HEK293 (cell line): Measurements from ENCODE around the gene ACTN3.
A peak's percentile ranks its signal among the peaks of the same experiment; 100 is the strongest.

Experiments
- HOXC10 ChIP-seq: sonication (generic); formaldehyde crosslinking; IDR thresholded peaks from 2 replicates; pipeline ENCODE4 v1.8.1; 2023; ENCODE audit warnings: mild to moderate bottlenecking, missing genetic modification reagents
- KLF1 ChIP-seq: fragments of 450-650 bp; formaldehyde crosslinking; IDR thresholded peaks from 2 replicates; pipeline ENCODE4 v1.5.1; 2016; ENCODE audit warnings: missing biosample characterization, missing genetic modification characterization
- KLF16 ChIP-seq: fragments of 450-650 bp; formaldehyde crosslinking; IDR thresholded peaks from 2 replicates; pipeline ENCODE4 v1.5.1; 2017; ENCODE audit warnings: missing biosample characterization, missing genetic modification characterization
- YY2 ChIP-seq: fragments of 450-650 bp; formaldehyde crosslinking; IDR thresholded peaks from 2 replicates; pipeline ENCODE4 v1.5.1; 2016; ENCODE audit warnings: missing biosample characterization, missing genetic modification characterization
- ZFP69B ChIP-seq: fragments of 450-650 bp; formaldehyde crosslinking; IDR thresholded peaks from 2 replicates; pipeline ENCODE4 v1.5.1; 2016; ENCODE audit warnings: missing biosample characterization, missing genetic modification characterization
- ZNF112 ChIP-seq: fragments of 450-650 bp; formaldehyde crosslinking; IDR thresholded peaks from 2 replicates; pipeline ENCODE4 v1.5.0; 2017; ENCODE audit warnings: missing biosample characterization, missing genetic modification characterization
- ZNF221 ChIP-seq: fragments of 450-650 bp; formaldehyde crosslinking; IDR thresholded peaks from 2 replicates; pipeline ENCODE4 v1.5.1; 2017; ENCODE audit warnings: missing biosample characterization, missing genetic modification characterization, borderline replicate concordance
- ZNF23 ChIP-seq: fragments of 450-650 bp; formaldehyde crosslinking; IDR thresholded peaks from 2 replicates; pipeline ENCODE4 v1.5.1; 2016; ENCODE audit warnings: missing biosample characterization, missing genetic modification characterization, borderline replicate concordance
- ZNF341 ChIP-seq: fragments of 450-650 bp; formaldehyde crosslinking; IDR thresholded peaks from 2 replicates; pipeline ENCODE4; 2016; ENCODE audit warnings: low read depth, missing biosample characterization, missing genetic modification characterization
- ZNF350 ChIP-seq: fragments of 450-650 bp; formaldehyde crosslinking; IDR thresholded peaks from 2 replicates; pipeline ENCODE4 v1.5.0; 2017; ENCODE audit warnings: missing biosample characterization, mild to moderate bottlenecking, missing genetic modification characterization
- ZNF354C ChIP-seq: fragments of 450-650 bp; formaldehyde crosslinking; IDR thresholded peaks from 2 replicates; pipeline ENCODE4 v1.5.1; 2016; ENCODE audit warnings: missing biosample characterization, missing genetic modification characterization, low read depth, borderline replicate concordance
- ZNF423 ChIP-seq: fragments of 450-650 bp; formaldehyde crosslinking; IDR thresholded peaks from 2 replicates; pipeline ENCODE4 v1.5.1; 2016; ENCODE audit warnings: missing biosample characterization, missing genetic modification characterization
- ZNF558 ChIP-seq: fragments of 450-650 bp; formaldehyde crosslinking; IDR thresholded peaks from 2 replicates; pipeline ENCODE4 v1.5.1; 2016; ENCODE audit warnings: missing biosample characterization, missing genetic modification characterization
- ZNF664 ChIP-seq: fragments of 450-650 bp; formaldehyde crosslinking; IDR thresholded peaks from 2 replicates; pipeline ENCODE4 v1.5.1; 2016; ENCODE audit warnings: missing biosample characterization, missing genetic modification characterization
- ZNF701 ChIP-seq: fragments of 450-650 bp; formaldehyde crosslinking; IDR thresholded peaks from 2 replicates; pipeline ENCODE4 v1.5.1; 2016; ENCODE audit warnings: missing biosample characterization, missing genetic modification characterization
- ZNF785 ChIP-seq: fragments of 450-650 bp; formaldehyde crosslinking; IDR thresholded peaks from 2 replicates; pipeline ENCODE4 v1.5.1; 2016; ENCODE audit warnings: missing biosample characterization, missing genetic modification characterization
- ZSCAN16 ChIP-seq: fragments of 450-650 bp; formaldehyde crosslinking; IDR thresholded peaks from 2 replicates; pipeline ENCODE4 v1.5.1; 2016; ENCODE audit warnings: missing biosample characterization, missing genetic modification characterization
- ZSCAN23 ChIP-seq: fragments of 450-650 bp; formaldehyde crosslinking; IDR thresholded peaks from 2 replicates; pipeline ENCODE4 v1.5.1; 2016; ENCODE audit warnings: missing biosample characterization, missing genetic modification characterization
- TF ChIP-seq, protein P1 (sequence below): fragments of 450-650 bp; formaldehyde crosslinking; IDR thresholded peaks from 2 replicates; pipeline ENCODE4 v1.5.1; 2016; ENCODE audit warnings: missing biosample characterization, missing genetic modification characterization, low read depth
- TF ChIP-seq, protein P2 (sequence below): fragments of 450-650 bp; formaldehyde crosslinking; IDR thresholded peaks from 2 replicates; pipeline ENCODE4 v1.5.1; 2016; ENCODE audit warnings: missing biosample characterization, missing genetic modification characterization, borderline replicate concordance
- TF ChIP-seq, protein P3 (sequence below): fragments of 450-650 bp; formaldehyde crosslinking; IDR thresholded peaks from 2 replicates; pipeline ENCODE4 v1.5.1; 2016; ENCODE audit warnings: missing biosample characterization, missing genetic modification characterization
- TF ChIP-seq, protein P4 (sequence below): fragments of 450-650 bp; formaldehyde crosslinking; IDR thresholded peaks from 2 replicates; pipeline ENCODE4 v1.5.1; 2016; ENCODE audit warnings: missing biosample characterization, missing genetic modification characterization
- TF ChIP-seq, protein P5 (sequence below): fragments of 450-650 bp; formaldehyde crosslinking; IDR thresholded peaks from 2 replicates; pipeline ENCODE4 v1.5.1; 2016; ENCODE audit warnings: missing biosample characterization, missing genetic modification characterization
- TF ChIP-seq, protein P6 (sequence below): fragments of 450-650 bp; formaldehyde crosslinking; IDR thresholded peaks from 2 replicates; pipeline ENCODE4 v1.5.1; 2016; ENCODE audit warnings: missing biosample characterization, missing genetic modification characterization
- TF ChIP-seq, protein P7 (sequence below): IDR thresholded peaks from 2 replicates; pipeline ENCODE4 v1.6.1; 2011; ENCODE audit warnings: mild to moderate bottlenecking, low read depth, low read length, borderline replicate concordance
- TF ChIP-seq, protein P8 (sequence below): fragments of 450-650 bp; IDR thresholded peaks from 2 replicates; pipeline ENCODE4 v1.5.1; 2018; ENCODE audit warnings: missing biosample characterization, mild to moderate bottlenecking, missing genetic modification characterization

The ACTN3 gene

DNA sequence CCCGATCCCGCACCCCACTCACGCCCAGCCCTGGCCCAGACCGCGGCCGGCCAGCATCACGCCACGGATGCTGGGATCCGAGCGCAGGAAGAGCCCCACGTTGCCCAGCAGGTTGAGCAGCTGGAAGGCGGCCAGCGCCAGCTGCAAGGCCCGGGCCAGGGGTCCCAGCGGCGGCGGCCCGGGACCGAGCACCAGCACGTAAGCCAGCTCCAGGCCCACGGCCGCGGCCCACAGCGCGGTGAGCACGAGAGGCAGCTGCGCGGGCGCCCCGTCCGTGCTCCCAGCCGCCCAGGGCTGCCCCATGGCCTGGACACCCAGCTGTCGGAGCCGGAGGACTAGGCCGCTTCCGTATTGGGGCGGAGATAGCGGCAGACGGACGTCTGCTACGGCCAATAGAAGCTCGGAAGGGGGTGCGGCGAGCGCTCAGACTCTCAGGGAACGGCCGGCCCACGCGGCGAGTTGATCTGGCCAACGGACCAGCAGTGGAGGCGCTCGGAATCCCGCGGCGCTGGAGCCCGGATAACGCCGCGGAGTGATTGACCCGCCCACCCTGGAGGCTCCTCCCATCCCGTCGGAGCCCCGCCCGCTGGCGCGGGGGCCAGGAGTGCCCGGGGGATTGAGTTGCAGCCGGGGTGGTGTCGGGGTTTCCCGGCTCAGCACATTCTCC, 869 bp upstream of the ACTN3 start, which contains the start of gene ZDHHC24 (continued):
- TF ChIP-seq ZNF423 (tag by site-specific recombination) (no peak), KLF1 (tag by site-specific recombination) (0 out of 2 replicates have a peak, but pooled peaks have one; percentile 18), ZNF664 (no peak), ZNF785 (tag by site-specific recombination) (no peak), ZNF23 (tag by site-specific recombination) (no peak), ZFP69B (tag by site-specific recombination) (no peak), ZNF221 (tag by site-specific recombination) (no peak), ZNF701 (no peak), ZNF112 (no peak), ZNF350 (tag by site-specific recombination) (no peak), YY2 (tag by site-specific recombination) (no peak), KLF16 (tag by site-specific recombination) (no peak; the same call in 1 of the 2 replicates), HOXC10 (CRISPR knock-in tag) (no peak), ZNF354C (tag by site-specific recombination) (no peak), ZNF558 (tag by site-specific recombination) (no peak), ZSCAN16 (tag by site-specific recombination) (no peak), ZSCAN23 (tag by site-specific recombination) (no peak), ZNF341 (tag by site-specific recombination) (peak; percentile 71)
- TF ChIP-seq, protein P1, sequence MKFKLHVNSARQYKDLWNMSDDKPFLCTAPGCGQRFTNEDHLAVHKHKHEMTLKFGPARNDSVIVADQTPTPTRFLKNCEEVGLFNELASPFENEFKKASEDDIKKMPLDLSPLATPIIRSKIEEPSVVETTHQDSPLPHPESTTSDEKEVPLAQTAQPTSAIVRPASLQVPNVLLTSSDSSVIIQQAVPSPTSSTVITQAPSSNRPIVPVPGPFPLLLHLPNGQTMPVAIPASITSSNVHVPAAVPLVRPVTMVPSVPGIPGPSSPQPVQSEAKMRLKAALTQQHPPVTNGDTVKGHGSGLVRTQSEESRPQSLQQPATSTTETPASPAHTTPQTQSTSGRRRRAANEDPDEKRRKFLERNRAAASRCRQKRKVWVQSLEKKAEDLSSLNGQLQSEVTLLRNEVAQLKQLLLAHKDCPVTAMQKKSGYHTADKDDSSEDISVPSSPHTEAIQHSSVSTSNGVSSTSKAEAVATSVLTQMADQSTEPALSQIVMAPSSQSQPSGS = no peak
- TF ChIP-seq, protein P2, sequence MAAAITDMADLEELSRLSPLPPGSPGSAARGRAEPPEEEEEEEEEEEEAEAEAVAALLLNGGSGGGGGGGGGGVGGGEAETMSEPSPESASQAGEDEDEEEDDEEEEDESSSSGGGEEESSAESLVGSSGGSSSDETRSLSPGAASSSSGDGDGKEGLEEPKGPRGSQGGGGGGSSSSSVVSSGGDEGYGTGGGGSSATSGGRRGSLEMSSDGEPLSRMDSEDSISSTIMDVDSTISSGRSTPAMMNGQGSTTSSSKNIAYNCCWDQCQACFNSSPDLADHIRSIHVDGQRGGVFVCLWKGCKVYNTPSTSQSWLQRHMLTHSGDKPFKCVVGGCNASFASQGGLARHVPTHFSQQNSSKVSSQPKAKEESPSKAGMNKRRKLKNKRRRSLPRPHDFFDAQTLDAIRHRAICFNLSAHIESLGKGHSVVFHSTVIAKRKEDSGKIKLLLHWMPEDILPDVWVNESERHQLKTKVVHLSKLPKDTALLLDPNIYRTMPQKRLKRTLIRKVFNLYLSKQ = no peak
- TF ChIP-seq, protein P3, sequence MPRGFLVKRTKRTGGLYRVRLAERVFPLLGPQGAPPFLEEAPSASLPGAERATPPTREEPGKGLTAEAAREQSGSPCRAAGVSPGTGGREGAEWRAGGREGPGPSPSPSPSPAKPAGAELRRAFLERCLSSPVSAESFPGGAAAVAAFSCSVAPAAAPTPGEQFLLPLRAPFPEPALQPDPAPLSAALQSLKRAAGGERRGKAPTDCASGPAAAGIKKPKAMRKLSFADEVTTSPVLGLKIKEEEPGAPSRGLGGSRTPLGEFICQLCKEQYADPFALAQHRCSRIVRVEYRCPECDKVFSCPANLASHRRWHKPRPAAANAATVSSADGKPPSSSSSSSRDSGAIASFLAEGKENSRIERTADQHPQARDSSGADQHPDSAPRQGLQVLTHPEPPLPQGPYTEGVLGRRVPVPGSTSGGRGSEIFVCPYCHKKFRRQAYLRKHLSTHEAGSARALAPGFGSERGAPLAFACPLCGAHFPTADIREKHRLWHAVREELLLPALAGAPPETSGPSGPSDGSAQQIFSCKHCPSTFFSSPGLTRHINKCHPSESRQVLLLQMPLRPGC (tag by site-specific recombination) = no peak
- TF ChIP-seq, protein P4, sequence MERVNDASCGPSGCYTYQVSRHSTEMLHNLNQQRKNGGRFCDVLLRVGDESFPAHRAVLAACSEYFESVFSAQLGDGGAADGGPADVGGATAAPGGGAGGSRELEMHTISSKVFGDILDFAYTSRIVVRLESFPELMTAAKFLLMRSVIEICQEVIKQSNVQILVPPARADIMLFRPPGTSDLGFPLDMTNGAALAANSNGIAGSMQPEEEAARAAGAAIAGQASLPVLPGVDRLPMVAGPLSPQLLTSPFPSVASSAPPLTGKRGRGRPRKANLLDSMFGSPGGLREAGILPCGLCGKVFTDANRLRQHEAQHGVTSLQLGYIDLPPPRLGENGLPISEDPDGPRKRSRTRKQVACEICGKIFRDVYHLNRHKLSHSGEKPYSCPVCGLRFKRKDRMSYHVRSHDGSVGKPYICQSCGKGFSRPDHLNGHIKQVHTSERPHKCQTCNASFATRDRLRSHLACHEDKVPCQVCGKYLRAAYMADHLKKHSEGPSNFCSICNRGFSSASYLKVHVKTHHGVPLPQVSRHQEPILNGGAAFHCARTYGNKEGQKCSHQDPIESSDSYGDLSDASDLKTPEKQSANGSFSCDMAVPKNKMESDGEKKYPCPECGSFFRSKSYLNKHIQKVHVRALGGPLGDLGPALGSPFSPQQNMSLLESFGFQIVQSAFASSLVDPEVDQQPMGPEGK (tag by site-specific recombination) = peak; percentile 79; the same call in 1 of the 2 replicates
- TF ChIP-seq, protein P5, sequence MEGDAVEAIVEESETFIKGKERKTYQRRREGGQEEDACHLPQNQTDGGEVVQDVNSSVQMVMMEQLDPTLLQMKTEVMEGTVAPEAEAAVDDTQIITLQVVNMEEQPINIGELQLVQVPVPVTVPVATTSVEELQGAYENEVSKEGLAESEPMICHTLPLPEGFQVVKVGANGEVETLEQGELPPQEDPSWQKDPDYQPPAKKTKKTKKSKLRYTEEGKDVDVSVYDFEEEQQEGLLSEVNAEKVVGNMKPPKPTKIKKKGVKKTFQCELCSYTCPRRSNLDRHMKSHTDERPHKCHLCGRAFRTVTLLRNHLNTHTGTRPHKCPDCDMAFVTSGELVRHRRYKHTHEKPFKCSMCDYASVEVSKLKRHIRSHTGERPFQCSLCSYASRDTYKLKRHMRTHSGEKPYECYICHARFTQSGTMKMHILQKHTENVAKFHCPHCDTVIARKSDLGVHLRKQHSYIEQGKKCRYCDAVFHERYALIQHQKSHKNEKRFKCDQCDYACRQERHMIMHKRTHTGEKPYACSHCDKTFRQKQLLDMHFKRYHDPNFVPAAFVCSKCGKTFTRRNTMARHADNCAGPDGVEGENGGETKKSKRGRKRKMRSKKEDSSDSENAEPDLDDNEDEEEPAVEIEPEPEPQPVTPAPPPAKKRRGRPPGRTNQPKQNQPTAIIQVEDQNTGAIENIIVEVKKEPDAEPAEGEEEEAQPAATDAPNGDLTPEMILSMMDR (tag by site-specific recombination) = no peak
- TF ChIP-seq, protein P6, sequence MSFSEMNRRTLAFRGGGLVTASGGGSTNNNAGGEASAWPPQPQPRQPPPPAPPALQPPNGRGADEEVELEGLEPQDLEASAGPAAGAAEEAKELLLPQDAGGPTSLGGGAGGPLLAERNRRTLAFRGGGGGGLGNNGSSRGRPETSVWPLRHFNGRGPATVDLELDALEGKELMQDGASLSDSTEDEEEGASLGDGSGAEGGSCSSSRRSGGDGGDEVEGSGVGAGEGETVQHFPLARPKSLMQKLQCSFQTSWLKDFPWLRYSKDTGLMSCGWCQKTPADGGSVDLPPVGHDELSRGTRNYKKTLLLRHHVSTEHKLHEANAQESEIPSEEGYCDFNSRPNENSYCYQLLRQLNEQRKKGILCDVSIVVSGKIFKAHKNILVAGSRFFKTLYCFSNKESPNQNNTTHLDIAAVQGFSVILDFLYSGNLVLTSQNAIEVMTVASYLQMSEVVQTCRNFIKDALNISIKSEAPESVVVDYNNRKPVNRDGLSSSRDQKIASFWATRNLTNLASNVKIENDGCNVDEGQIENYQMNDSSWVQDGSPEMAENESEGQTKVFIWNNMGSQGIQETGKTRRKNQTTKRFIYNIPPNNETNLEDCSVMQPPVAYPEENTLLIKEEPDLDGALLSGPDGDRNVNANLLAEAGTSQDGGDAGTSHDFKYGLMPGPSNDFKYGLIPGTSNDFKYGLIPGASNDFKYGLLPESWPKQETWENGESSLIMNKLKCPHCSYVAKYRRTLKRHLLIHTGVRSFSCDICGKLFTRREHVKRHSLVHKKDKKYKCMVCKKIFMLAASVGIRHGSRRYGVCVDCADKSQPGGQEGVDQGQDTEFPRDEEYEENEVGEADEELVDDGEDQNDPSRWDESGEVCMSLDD = no peak; the same call in 1 of the 2 replicates
- TF ChIP-seq, protein P7, sequence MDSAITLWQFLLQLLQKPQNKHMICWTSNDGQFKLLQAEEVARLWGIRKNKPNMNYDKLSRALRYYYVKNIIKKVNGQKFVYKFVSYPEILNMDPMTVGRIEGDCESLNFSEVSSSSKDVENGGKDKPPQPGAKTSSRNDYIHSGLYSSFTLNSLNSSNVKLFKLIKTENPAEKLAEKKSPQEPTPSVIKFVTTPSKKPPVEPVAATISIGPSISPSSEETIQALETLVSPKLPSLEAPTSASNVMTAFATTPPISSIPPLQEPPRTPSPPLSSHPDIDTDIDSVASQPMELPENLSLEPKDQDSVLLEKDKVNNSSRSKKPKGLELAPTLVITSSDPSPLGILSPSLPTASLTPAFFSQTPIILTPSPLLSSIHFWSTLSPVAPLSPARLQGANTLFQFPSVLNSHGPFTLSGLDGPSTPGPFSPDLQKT = no peak
- TF ChIP-seq, protein P8, sequence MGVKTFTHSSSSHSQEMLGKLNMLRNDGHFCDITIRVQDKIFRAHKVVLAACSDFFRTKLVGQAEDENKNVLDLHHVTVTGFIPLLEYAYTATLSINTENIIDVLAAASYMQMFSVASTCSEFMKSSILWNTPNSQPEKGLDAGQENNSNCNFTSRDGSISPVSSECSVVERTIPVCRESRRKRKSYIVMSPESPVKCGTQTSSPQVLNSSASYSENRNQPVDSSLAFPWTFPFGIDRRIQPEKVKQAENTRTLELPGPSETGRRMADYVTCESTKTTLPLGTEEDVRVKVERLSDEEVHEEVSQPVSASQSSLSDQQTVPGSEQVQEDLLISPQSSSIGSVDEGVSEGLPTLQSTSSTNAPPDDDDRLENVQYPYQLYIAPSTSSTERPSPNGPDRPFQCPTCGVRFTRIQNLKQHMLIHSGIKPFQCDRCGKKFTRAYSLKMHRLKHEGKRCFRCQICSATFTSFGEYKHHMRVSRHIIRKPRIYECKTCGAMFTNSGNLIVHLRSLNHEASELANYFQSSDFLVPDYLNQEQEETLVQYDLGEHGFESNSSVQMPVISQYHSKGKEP (tag by site-specific recombination) = no peak
